NCI-H446 treated with DMSO at 0.1 percent for 48 hours (cell line): ENCODE results near the gene FBXO34.

Source experiments
- DNase-seq: peaks from one replicate; lab custom pipeline; 2025; lab: John Stamatoyannopoulos, UW

FBXO34 gene, protein sequence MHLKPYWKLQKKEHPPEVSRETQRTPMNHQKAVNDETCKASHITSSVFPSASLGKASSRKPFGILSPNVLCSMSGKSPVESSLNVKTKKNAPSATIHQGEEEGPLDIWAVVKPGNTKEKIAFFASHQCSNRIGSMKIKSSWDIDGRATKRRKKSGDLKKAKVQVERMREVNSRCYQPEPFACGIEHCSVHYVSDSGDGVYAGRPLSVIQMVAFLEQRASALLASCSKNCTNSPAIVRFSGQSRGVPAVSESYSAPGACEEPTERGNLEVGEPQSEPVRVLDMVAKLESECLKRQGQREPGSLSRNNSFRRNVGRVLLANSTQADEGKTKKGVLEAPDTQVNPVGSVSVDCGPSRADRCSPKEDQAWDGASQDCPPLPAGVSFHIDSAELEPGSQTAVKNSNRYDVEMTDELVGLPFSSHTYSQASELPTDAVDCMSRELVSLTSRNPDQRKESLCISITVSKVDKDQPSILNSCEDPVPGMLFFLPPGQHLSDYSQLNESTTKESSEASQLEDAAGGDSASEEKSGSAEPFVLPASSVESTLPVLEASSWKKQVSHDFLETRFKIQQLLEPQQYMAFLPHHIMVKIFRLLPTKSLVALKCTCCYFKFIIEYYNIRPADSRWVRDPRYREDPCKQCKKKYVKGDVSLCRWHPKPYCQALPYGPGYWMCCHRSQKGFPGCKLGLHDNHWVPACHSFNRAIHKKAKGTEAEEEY

DNA sequence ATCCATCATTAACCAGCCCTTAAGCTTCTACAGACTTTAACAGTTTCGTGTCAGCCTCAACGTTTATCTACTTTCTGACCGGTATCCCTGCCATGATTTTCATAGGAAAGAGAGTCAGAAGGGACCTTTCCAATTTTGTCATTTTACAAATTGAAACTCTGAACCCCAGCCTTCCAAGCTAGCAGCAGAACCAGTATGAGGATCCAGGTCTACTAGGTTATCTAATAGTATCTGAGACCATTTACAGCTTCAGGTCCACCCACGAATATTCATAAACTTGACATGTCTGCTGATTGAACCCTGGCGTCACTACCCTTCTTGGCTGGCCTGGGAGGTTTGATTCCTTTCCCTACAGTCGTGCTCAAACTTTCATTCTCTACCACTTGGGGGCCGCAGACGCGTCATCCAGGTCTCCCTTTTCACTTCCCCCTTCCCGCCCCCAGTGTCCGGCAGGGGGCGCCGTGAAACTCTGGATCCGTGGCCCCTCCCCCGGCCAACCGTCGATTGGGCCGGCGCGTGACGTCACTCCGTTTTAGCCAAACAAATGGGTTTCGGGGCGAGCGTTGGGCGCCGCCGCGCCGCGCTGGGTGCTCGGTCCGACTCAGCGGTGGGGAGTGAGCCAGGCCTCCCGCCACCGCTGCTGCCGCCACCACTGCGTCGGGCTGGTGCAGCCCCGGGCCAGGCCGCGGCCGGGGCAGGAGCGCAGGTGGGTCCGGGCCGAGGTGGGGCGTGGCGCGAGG is at the start of gene FBXO34:
FBXO34 (plus strand) TSS at position 590 of the 740 bp plus-strand sequence. CDS start 78,970 bp downstream, outside the sequence.
- DNase-seq = peak; percentile 89

DNA sequence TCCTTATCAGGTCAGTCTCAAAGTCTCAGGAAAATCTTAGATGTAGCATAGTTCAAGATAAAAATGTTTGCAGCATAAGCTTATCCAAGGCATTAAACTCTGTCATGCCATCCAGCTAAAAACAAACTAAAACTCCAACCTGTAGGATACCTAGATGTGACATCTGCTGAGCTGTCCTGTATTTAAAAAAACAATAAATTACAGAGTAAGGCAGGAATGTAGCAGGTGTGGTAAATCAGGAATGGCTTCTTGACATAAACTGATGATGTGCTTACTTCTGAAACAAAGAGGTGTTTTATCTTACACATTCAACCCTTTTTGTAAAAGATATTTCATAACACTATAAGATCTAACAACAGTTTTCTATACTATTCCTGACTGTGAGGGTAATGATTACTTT is 49.3 kb upstream of the FBXO34 start:
- DNase-seq = no peak

DNA sequence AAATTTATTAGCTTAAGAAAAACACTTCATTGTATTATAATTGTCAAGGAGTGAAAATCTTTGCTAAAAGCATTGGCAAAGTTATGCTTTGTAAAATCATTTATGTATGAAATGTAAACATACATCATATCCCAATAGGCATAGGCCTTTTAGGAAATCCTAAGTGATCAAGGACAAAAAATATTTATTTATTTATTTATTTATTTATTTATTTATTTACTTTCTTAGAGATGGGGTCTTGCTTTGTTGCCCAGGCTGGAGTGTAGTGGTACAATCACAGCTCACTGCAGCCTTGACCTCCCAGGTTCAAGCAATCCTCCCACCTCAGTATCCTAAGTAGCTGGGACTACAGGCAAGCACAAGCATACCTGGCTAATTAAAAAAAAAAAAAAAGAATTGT is 47.9 kb upstream of the FBXO34 start:
- no peak for DNase-seq

DNA sequence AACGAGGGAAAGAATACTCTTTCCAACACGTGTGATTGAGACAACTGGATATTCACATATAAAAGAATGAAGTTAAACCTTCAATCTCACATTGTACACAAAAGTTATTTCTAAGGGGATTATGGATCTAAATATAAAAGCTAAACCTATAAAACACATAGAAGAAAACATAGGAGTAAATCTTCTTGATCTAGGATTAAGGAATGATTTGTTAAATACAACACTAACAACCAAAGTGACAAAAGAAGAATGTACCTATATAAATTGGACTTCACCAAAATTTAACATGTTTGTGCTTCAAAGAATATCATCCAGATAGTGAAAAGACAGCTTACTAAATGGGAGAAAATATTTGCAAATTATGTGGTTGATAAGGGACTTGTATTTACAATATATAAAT is 43.0 kb upstream of the FBXO34 start:
- DNase-seq = no peak

DNA sequence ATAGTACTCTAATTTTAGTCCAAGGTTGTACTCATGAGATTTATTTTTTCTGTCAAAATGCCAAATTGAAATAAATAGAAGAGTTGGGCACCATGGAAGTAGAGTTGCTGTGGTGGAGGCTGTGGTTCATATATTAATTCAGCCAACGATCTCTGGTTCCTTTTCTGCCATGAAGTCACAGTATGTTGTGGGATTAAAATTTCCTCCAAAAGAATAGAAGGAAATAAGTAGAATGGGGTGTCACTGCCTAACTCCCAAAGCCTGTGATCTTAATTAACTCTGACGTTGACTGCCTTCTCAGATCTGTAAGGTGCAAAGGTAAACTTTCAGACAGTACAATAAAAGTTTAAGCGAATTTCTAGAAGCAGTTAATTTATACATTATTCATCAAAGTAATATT is 37.6 kb upstream of the FBXO34 start:
- DNase-seq = no peak

DNA sequence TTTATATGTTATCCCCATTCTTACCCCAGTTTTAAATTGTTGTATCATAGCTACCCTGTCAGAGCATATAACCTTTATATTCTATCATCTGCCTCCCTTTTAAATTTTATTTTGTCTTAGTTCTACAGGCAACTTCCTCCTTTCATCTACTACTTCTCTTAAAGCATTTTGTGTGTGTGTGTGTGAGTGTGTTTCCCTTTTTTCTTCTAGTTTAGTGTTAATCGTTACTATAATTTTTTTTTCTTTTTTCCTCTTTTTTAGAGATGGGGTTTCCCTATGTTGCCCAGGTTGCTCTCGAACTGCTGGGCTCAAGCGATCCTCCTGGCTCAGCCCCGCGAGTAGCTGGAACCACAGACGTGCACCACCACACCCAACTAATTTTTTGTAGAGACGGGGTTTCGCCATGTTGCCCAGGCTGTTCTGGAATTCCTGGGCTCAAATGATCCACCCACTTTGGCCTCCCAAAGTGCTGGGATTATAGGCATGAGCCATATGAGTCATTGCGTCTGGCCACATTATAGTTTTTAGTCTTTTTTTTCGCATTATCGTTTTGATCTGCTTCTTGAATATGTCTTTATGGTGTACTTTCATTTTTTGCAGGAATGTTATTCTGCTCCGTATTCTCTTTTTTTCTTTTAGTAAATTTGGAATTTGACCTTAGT is 33.1 kb upstream of the FBXO34 start:
- DNase-seq = no peak

DNA sequence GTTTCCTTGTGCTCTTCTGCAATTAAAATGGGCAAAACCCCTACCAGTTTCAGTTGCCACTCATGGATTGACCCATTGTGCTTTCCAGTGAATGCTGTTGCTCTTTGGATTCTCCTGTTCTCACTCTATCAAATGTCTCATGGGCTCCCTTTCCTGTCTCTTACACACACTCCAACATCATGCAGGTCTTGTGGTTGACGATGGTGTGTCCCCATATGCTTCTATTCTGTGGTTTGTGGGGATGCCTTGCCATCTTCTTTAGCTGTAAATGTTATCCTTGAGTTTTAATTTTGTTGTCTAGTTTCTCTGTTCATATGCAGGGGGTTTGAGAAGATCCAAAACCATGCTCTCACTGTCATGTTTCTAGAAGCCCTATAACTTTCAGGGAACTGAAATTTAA is 31.9 kb upstream of the FBXO34 start:
- no peak for DNase-seq

DNA sequence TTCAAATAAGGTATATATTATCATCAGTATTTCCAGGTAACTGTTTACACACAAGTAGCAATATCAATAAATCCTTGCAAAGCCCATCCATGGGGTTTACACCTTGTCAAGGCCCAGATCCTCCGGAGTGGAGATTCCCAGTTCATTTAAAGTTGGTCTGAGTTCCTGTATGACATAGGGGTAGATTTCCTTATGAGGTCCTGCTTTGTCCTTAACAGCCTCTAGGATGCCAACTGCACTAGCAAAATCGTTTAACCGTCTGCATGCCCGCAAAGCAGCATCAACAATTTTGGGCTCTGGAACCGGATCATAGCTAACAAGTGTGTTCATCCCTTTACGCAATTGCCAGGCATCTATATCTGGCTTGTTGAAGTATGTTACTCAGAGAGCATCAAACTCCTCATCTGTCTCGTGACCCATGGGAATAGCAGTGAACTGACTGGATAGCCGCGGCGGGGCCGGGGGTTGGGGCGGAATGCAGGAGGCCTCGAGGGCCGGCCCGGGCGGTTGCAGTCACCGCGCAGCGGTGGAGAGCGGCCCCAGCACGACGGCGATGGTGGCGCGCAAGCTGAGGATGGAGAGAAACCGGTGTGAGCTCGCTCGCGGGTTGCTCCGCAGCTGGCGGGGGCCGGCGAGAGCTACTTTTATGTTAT is 30.6 kb upstream of the FBXO34 start:
- DNase-seq = no peak

DNA sequence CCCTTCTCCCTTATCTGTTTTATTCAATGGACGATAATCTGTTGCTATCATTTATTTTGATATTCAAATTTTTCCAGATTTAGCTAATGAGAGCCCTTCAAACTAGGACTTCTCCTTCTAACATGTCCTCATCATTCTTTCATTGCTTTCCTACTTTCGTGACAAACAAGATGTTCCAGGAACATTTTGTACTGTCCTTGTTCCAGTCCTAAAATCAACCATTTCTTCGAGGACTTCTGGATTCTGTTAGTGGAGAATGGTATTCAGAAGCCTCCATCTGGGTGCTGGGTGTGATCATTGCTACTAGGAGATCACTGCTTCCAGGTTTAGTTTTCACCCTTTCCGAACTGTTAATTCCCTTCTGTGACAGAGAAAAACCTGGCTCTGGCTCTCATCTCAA is 29.5 kb upstream of the FBXO34 start:
- no peak for DNase-seq

DNA sequence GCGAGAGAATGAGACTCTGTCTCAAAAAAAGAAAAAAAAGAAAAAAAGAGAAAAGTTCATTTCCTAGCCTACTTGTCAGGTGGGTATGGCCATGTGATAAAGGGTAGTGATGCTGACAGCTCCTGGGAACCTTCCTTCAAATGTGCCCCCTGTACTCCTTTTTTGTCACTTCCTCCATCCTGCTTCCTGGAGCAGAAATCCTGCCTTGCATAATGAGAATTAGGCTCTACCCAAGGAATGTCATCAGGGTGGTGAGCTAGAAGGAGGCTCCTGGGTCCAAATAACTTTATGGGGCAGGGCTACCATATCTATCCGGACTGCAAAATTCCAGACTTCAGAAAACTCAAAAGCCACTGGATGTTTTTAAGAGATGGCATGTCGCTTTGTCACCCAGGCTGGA is 27.8 kb upstream of the FBXO34 start:
- DNase-seq = no peak

DNA sequence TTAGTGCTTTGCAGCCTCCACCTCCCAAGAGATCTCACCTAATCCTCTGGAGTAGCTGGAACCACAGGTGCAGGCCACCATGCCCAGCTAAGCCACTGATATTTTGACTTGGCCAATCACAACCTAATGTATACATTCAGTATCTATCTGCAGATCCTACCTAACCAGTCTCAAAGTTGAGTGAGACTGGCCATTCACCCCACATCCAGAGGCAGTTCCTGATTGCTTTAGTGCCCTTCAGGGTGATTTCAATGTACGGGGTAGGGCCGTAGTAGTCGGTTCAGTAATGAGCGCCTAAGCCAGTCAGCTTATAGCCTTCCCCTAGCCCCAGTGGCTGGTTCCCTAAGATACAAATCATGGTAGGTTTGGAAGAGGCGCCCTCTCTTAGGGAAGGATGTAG is 27.4 kb upstream of the FBXO34 start:
- DNase-seq = no peak

DNA sequence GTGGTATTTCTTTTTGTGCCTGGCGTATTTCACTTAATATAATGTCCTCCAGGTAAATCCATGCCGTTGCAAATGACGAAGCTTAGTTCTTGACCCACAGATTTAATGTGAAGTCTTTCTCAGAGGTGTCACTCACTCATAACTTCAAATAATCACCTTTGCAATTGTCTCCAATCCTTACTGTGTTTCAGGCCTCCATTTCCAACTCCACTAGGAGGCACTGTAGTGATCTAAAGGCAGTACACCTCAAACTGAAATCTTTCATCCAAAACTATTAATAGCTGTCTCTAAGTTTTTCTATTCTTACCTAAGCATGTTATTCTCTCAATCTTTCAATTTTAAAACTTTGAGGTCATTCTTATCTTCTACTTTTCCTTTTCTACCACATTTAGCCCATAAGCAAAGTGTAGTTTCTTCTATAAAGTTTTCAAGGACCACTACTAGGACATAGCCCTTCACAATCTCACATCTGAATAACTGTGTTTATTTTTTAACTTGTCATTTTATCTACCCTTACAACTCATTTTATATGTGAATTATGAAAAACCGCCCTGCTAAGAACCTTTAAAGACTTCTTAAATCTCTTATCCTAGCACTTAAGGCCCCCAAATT is 25.5 kb upstream of the FBXO34 start:
- DNase-seq = peak; percentile 5

DNA sequence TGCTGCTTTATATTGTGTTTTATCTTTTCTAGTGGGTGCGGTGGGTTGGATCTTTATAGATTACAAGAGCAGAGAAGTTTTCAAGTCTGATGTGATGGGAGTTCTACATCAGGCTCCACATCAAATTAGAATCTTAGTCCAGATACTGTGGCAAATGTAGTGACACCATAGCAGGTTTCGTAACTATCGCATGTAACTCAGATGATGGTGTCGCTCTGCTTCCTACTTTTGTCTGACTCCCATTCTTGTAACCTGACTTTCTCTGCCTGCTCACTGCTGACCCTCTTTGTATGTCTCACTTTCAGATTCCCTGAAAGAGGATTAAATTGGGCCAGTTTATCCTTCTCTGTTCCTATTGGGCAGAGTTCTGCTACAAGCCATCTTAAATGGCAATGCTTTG is 22.8 kb upstream of the FBXO34 start:
- DNase-seq = no peak

DNA sequence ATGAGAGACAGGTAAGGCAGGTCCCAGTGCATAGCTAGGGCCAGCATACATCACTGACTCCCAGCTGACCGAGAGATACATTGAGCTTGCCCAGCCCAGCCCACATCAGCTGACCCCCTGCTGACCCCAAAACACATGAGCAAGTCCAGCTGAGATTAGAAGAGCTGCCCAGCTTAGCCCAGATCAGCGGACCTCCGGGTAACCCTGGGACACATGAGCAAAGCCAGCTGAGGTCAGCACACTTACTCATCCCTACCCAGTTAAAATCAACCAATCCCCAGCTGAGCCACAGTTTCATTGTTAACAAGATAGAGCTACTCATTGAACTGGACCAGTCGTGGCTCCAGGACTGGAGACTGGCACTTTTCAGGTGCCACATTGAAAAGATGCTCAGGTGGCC is 21.8 kb upstream of the FBXO34 start:
- no peak for DNase-seq

DNA sequence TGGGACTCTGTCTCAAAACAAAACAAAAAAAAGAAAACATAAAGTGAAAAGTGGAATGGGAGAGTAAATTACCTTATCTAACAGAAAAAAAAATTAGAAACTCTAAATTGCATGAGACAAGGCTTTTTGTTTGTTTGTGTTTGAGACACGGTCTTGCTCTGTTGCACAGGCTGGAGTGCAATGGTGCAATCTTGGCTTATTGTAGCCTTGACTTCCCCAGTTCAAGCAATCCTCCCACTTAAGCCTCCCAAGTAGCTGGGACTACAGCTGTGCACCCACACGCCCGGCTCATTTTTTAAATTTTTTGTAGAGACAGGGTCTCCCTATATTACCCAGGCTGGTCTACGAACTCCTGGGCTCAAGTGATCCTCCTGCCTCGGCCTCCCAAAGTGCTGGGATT is 17.9 kb upstream of the FBXO34 start:
- DNase-seq = no peak

DNA sequence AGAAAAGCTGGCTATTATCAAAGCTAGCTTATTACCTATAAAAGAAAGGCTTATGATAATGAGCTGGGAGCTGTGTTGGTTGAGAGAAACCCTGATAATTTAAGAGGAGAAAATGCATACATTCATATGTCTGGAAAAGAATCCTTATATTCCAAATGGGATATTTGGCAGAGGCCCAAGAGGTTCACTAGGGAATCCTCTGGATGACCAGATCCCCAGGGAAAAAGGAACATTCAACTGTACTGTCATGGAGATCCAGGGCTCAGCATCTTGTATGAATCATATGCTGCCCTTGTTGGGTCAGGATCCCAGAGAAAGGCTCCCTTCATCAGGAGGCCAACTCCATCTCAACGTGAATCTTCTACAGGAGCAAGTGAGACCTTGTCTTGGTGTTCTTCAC is 16.6 kb upstream of the FBXO34 start:
- no peak for DNase-seq

DNA sequence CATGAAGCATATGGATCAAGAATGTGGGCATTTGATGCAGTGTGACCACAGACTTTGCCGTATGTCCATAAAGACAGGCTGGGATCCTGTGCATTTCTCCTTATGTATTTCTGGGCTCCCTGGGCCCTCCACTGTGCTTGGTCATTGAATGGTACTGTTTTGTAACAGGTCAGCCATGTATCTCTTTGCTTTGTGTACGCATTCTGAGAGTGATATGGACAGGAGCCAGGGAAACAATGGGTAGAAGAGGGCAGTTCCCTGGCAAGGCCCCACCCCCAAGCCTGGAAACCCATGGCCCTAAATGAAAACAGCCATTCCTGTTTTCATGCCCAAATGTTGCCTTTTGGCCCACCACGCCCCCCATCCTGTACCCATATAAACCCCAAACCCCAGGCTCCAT is 15.2 kb upstream of the FBXO34 start:
- DNase-seq = no peak

DNA sequence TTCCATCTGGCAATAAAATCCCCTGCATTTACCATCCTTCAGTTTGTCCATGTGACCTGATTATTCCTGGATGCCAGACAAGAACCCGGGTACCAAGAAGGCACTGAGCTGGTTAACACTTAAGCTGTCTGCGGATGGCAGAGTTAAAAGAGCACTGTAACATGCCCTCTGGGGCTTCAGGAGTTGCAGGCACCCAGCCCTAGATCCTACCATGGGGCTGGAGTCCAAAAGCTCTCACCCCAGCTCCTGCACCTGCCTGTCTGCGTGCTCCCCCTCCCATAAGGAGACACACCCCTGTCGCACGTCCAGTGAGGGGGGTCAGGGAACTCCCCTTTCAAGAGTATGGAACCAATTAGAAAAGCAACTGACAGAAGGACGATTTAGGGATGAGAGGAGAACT is 14.6 kb upstream of the FBXO34 start:
- no peak for DNase-seq

DNA sequence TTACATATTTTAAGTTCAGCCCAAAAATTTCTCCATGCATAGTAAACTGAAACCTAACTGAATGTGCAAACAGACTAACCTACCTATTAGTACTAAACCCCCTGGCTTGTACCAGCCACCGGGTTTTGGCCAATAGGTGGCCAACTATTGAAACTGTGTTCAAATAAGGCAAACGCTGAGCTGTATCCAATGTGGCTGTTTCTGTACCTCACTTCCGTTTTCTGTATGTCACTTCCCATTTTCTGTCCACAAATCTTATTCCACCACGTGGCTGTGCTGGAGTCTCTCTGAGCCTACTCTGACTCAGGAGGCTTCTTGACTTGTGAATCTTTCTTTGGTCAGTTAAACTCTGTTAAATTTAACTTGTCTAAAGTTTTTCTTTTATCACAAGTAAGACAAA is 6.0 kb upstream of the FBXO34 start:
- no peak for DNase-seq

DNA sequence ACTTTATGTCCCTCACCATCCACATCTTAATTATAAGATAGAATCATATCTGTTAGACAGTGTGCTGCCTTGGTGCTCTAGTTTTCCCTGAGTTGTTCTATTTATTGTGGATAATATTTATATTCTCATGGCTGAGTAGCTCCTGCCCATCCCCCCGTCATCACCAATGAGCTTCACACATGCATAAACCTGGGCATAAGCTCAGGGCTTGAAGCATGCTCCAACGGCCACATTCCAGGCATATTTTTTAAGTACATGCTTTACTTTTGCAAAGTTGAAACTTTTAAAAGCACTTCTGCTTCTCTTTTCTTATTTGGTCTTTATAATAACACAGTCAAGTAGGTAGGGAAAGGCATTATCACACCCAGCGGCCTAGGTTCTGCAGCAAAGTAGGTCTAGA is 3.4 kb upstream of the FBXO34 start:
- no peak for DNase-seq

DNA sequence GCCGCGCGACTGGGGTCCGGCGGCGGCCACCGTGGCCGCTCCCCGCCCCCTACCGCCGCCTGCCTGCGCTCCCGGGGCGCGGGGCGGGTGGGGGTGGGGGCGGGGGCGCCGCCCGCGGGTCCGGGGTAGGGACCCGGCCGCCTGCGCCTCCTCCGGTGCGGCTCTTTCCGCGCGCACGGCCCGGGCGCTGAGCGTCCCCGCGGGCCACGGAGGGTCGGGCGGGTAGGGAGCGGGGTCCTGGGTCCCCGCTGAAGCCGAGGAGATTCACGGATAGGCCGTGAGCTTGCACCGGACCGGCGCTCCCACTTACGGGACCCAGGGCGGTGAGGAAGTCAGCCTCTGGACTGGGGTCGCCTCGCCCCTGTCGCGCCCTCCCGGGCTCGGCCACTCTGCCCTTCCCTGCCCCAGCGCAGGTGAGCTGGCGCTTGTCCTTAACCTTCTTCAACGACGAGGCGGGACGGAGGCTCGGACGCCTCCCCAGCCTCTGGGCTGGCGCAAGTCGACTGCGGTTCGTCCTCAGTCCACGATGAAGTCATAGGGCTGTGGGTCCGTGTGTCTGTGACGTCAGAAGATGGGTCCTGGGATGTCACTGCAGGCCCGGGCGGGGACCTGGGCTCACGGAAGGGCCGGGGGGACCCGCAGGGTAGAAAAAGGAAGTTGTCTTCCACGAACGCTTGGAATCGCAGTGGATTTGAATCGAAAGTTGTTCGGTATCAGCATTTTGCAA is 514 bp downstream of the FBXO34 start:
- DNase-seq = peak; percentile 57
